GM10266 (cell line): ENCODE data around the gene TENT4B.

Experiments used
- DNase-seq: peaks from one replicate; pipeline ENCODE4 v3.0.0; 2012; ENCODE audit errors: extremely low spot score
- TF ChIP-seq, protein P1 (sequence below): IDR thresholded peaks from 2 replicates; pipeline ENCODE4 v1.5.1; 2012; ENCODE audit warnings: mild to moderate bottlenecking, low read depth; ENCODE audit not compliant: control insufficient read depth, insufficient read depth; ENCODE audit errors: missing control alignments

TENT4B gene

DNA sequence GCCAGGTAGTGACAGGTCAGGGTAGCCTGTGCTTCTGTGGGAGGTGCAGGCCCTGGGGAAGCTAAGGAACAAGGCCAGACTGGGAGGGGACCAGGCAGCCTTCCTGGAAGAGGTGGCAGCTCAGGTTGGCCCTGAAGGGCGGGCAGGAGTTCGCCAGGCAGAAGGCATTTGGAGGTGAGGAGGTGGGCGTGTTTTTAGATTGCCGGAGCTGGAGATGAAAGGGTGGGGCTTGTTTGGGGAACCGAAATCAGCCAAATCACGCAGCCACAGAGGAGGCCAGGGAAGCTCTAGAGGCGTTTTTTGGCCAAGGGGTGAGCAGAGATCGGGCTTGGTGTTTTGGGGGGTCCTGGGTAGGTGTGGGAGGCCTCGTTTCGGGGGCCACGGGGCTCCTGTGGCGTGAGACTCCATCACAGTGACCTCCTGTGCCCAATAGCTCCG, 120.8 kb downstream of the TENT4B start:
- peak; percentile 82 for DNase-seq
- TF ChIP-seq, protein P1, sequence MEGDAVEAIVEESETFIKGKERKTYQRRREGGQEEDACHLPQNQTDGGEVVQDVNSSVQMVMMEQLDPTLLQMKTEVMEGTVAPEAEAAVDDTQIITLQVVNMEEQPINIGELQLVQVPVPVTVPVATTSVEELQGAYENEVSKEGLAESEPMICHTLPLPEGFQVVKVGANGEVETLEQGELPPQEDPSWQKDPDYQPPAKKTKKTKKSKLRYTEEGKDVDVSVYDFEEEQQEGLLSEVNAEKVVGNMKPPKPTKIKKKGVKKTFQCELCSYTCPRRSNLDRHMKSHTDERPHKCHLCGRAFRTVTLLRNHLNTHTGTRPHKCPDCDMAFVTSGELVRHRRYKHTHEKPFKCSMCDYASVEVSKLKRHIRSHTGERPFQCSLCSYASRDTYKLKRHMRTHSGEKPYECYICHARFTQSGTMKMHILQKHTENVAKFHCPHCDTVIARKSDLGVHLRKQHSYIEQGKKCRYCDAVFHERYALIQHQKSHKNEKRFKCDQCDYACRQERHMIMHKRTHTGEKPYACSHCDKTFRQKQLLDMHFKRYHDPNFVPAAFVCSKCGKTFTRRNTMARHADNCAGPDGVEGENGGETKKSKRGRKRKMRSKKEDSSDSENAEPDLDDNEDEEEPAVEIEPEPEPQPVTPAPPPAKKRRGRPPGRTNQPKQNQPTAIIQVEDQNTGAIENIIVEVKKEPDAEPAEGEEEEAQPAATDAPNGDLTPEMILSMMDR: no peak

DNA sequence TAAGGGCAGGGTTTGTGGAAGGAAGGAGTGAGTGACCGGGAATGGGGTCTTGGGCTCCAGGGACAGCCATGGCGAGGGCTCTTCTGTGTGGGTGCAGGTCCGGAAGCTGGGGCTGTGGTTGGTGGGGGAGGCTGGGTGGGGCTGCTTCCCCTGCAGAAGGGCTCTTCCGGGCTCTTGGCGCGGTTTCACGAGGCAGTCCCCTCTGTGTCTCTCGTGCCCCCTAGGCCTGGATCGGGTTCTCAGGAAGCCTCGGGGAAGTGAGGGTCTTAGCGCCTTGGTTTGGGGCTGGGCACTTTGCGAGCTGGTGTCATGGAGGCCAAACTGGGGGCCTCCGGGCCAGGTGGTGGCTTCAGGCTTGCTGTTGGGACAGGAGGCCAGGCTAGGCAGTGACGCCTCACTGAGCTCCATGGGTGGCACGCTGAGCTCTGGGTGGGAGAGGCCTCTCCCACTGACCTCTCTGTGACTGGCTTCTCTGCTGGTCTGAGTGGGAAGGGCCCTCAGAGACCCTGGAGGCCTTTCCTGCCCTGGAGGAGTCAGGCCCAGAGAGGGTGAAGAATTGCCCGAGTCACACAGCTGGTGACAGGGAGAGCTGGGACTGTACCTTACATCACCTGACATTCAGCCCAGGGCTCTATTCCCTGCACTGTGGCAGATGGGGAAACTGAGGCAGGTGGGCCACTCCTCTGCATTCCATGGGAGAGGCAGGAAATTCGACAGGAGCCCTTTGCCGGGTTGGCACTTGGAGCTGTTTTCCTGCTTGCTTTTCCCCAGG, 121.4 kb downstream of the TENT4B start:
- TF ChIP-seq, protein P1: peak; percentile 1
- DNase-seq: peak; percentile 69

DNA sequence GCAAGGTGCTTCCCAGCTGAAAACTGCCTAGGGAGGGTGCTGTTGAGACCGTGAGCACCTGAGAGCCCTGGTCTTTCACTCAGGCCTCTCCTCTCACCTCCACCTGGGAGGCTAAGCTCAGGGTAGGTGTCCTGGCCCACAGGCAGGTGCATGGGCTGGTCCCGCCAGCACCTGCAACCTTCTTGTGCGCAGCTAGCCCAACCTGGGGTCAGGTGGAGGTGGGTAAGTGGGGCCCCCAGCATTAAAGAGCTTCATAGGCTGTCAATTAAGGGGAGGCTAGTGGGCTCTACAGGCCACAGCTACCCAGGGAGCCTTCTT, 122.0 kb downstream of the TENT4B start:
- DNase-seq: no peak
- TF ChIP-seq, protein P1: peak; percentile 10

DNA sequence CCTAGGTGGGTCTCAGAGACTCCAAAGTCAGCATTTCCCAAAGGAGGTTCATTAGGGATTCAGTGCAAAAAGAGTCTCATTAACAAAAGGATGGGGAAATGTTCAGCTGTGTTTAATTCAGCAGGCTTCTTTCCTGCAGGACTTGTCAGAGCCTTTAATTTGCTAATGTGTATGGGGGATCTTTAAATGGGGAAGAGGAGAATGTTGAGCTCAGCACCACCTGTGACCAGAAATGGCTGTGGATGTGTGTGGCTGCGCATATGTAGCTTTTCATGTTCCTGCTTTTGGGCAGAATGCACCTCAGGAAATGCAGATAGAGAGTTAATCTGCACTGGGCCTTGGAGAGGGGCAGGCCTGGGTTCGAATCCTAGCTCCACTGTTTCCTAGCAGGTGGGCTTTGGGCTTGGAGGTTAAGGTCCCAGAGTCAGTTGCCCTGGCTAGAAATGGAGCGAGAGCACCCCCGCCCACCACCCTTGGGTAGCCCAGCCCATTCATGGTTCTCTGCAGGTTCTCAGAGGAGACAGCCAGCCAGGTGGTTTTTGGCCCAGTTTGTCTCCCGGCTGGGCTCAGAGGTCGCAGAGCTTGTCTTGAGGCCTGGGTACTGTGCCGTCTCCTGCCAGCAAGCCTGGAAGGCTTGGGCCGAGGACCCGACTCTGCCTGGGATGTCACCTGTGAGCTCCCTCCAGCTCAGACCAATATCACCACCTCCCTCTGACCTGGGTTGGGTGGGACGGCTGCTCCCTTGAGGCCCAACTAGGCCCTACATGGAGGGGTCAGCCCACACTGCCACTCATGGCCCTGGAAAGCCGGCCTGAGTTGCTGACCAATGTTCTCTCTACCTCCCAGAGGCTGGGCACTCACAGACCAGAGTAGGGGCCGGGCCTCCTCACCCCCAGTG, 122.6 kb downstream of the TENT4B start:
- no peak for DNase-seq
- TF ChIP-seq, protein P1: no peak

DNA sequence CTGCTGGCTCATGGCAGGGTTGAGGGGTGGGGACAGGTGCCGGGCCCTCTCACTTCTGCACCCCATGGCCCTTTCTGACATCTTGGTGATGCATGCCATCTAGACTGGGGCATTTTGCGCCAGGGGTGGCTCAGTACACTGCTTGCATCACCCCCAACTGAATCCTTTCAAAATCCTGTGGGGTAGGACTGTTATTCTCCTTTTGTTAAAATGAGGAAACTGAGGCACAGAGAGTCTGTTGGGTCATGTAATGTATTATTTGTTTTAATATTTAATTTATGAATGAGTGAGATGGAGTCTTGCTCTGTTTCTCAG, 123.2 kb downstream of the TENT4B start:
- TF ChIP-seq, protein P1: no peak
- DNase-seq: no peak

DNA sequence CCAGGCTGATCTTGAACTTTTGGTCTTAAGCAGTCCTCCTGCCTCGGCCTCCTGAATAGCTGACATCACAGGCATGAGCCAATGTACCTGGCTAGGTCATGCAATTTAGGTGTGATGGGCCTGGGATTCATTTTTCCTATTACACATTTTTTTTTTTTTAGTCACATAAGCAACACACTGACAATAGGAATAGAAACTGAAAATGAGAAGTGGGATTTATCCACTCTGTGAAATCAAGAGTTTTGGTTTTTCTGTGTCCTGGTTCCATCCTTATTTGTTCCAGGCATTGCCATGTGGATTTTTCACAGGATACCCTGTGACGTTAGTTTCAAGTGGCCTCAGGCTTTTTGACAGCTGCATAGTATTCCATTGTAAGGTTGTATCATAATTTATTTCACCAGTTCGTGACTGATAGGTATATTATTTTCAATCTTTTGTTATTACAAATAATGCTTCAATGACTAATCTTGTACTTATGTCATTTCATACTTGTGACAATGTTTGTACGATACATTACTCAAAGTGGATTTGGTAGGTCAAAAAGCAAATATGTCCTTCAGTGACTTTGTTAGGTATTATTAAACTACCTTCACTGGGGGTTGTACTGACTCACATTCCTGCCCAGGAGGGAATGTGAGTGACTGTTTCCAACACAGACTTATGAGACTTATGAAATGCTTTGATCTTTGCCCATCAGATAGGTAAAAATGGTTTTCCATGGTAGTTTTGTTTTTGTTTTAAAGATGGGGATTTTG, 123.9 kb downstream of the TENT4B start:
- DNase-seq: no peak
- TF ChIP-seq, protein P1: no peak

DNA sequence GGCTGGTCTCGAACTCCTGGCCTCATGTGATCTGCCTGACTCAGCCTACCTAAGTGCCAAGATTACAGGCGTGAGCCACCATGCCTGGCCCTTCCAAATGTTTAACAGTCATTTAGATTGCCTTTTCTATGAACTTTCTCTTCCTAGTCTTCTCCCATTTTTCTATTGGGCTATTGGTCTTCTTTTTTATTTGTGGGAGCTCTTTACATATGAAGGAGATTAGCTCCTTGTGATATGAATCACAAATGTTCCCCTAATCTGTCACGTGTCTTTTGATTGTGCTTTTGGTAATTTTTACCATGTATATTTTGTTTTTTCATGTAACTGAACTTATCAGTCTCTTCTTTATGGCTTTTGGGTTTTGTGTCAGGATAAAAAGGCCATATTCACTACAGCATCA, 125.1 kb downstream of the TENT4B start:
- TF ChIP-seq, protein P1: no peak
- DNase-seq: no peak
